Measurements from ENCODE around the gene HOXA3.

HOXA3 gene

GRCh38 chr7:27177795-27178320 is 25.5 kb upstream of the HOXA3 start:
- DNase-seq, result no peak

GRCh38 chr7:27176962-27177794 is 24.8 kb upstream of the HOXA3 start:
- DNase-seq, result no peak

GRCh38 chr7:27176524-27176845 is 24.1 kb upstream of the HOXA3 start:
- DNase-seq, result no peak

- DNase-seq, result no peak
Observed at GRCh38 chr7:27175626-27176523, 23.5 kb upstream of the HOXA3 start.

GRCh38 chr7:27174874-27175625 is 22.7 kb upstream of the HOXA3 start:
- DNase-seq, result no peak

- no peak for DNase-seq
Observed at GRCh38 chr7:27173956-27174873, 21.8 kb upstream of the HOXA3 start, which contains the start of gene HOXA10. TSS of gene HOXA10 (minus strand) at chr7:27174320. CDS start at chr7:27174306, 14 bp downstream.

GRCh38 chr7:27173511-27173955 is 21.1 kb upstream of the HOXA3 start:
- no peak for DNase-seq

GRCh38 chr7:27172823-27173510 is 20.6 kb upstream of the HOXA3 start:
- no peak for DNase-seq

GRCh38 chr7:27172315-27172774 is 20.0 kb upstream of the HOXA3 start:
- DNase-seq, result no peak

GRCh38 chr7:27171637-27172314 is 19.4 kb upstream of the HOXA3 start:
- no peak for DNase-seq

GRCh38 chr7:27171325-27171636 is 18.9 kb upstream of the HOXA3 start:
- no peak for DNase-seq

GRCh38 chr7:27170426-27171324 is 18.3 kb upstream of the HOXA3 start:
- no peak for DNase-seq

GRCh38 chr7:27169658-27170425 is 17.5 kb upstream of the HOXA3 start:
- no peak for DNase-seq

GRCh38 chr7:27168265-27168947 is 16.0 kb upstream of the HOXA3 start:
- DNase-seq, result no peak

GRCh38 chr7:27167916-27168264 is 15.5 kb upstream of the HOXA3 start:
- DNase-seq, result no peak

- DNase-seq, result no peak
Observed at GRCh38 chr7:27166531-27167505, 14.4 kb upstream of the HOXA3 start.

- no peak for DNase-seq
Observed at GRCh38 chr7:27165996-27166530, 13.7 kb upstream of the HOXA3 start.

Measured in activated CD4-positive, alpha-beta T cell treated with anti-CD3 and anti-CD28 coated beads, Interleukin-2, amount 50 U/mL, for 16 hours (primary cell).